Smooth muscle cell (in vitro differentiated cells): ENCODE measurements around the gene CCDC87. TPM values are rescaled to one million over a fixed set of nuclear protein-coding genes. Genes with fewer than 3 reads are reported as not detected.

ENCODE experiments used
- DNase-seq: peaks from one replicate; lab custom pipeline; 2025; ENCODE audit not compliant: unreplicated experiment; lab: John Stamatoyannopoulos, UW
- H2AFZ ChIP-seq: fragments of 200-600 bp; sonication (generic); 2 replicates; pipeline ENCODE4 v1.6.0; 2016; ENCODE audit warnings: antibody characterized with exemption, low read depth, mild to moderate bottlenecking
- H3F3A ChIP-seq: fragments of 200-600 bp; sonication (generic); 2 replicates; pipeline ENCODE4 v1.6.0; 2017; ENCODE audit warnings: antibody characterized with exemption, low read depth
- H3K27ac ChIP-seq: fragments of 200-600 bp; sonication (generic); 2 replicates; pipeline ENCODE4 v1.5.1; 2016; ENCODE audit warnings: low read depth, mild to moderate bottlenecking
- H3K27me3 ChIP-seq: fragments of 200-600 bp; sonication (generic); 2 replicates; pipeline ENCODE4 v1.6.1; 2016; ENCODE audit warnings: low read depth, mild to moderate bottlenecking
- H3K36me3 ChIP-seq: fragments of 200-600 bp; sonication (generic); 2 replicates; pipeline ENCODE4 v1.5.1; 2016; ENCODE audit warnings: low read depth
- H3K4me1 ChIP-seq: fragments of 200-600 bp; sonication (generic); 2 replicates; pipeline ENCODE4 v1.5.1; 2016; ENCODE audit warnings: low read depth
- H3K4me2 ChIP-seq: fragments of 200-600 bp; sonication (generic); 2 replicates; pipeline ENCODE4 v1.6.0; 2016; ENCODE audit warnings: mild to moderate bottlenecking
- H3K4me3 ChIP-seq: fragments of 200-600 bp; sonication (generic); 2 replicates; pipeline ENCODE4 v1.5.1; 2016; ENCODE audit warnings: mild to moderate bottlenecking
- H3K79me2 ChIP-seq: fragments of 200-600 bp; sonication (generic); 2 replicates; pipeline ENCODE4 v1.6.0; 2016; ENCODE audit warnings: low read depth, mild to moderate bottlenecking
- H3K9ac ChIP-seq: fragments of 200-600 bp; sonication (generic); 2 replicates; pipeline ENCODE4 v1.6.0; 2016; ENCODE audit warnings: low read depth
- H3K9me3 ChIP-seq: fragments of 200-600 bp; sonication (generic); replicated peaks from 2 replicates; pipeline ENCODE4 v1.5.1; 2016; ENCODE audit warnings: low read depth
- H4K20me1 ChIP-seq: fragments of 200-600 bp; sonication (generic); 2 replicates; pipeline ENCODE4 v1.6.0; 2016; ENCODE audit warnings: low read depth
- CTCF ChIP-seq: fragments of 200-600 bp; sonication (generic); IDR thresholded peaks from 2 replicates; pipeline ENCODE4 v1.5.1; 2017; ENCODE audit warnings: borderline replicate concordance, mild to moderate bottlenecking, antibody characterized with exemption; ENCODE audit not compliant: insufficient read depth, poor library complexity, severe bottlenecking
- WGBS: methylation state at CpG from one replicate; pipeline ENCODE4 v1.1.7; 2016; ENCODE audit warnings: low lambda C conversion rate; 5-methylcytosine and 5-hydroxymethylcytosine counted together
- polyA plus RNA-seq: library from polyadenylated mRNA; unstranded; fragments of >200 nt; fragmentation: Nextera tagmentation; extraction: Ambion mirVana; gene quantifications from 2 replicates; pipeline ENCODE4 v1.2.1, GENCODE V29; 2016
- total RNA-seq: library from RNA; depleted of rRNA; stranded (reverse); fragments of >200 nt; gene quantifications from 2 replicates; pipeline ENCODE4 v1.2.3, GENCODE V29; 2014

The CCDC87 gene
- total and polyA plus RNA-seq, 2 experiments from 2014 or later = 0.56 to 2.5 TPM

DNA sequence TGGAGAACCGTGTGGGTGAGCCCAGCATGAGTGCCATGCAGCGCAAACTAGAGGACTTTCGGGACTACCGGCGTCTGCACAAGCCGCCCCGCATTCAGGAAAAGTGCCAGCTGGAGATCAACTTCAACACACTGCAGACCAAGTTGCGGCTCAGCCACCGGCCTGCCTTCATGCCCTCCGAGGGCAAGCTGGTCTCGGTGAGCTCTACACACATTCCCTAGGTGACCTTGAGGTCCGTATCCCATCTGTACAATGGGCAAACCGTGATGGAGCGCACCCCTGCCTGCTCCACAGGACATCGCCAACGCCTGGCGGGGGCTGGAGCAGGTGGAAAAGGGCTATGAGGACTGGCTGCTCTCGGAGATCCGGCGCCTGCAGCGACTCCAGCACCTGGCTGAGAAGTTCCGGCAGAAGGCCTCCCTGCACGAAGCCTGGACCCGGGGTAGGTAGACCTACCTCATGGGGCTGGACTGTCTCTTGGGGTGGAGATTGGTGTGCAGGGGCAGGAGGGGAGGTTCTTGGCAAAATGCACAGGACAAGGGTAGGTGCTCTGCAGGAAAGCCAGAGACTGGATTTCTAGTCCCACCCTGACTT is 35.0 kb downstream of the CCDC87 start:
- 97% methylated on average over 24 of the region's 24 CpGs for WGBS
- Histone ChIP-seq H3K27me3 (no peaks in the 10 kb centered on the region), H3K9ac (no peak overlapping the region), H3F3A (no peaks in the 10 kb centered on the region), H2AFZ (no peak overlapping the region), H4K20me1 (no peaks in the 10 kb centered on the region), H3K27ac (no peak overlapping the region), H3K9me3 (no peaks in the 10 kb centered on the region), H3K4me1 (no peaks in the 10 kb centered on the region), H3K79me2 (no peaks in the 10 kb centered on the region), H3K36me3 (no peaks in the 10 kb centered on the region), H3K4me2 (no peak overlapping the region), H3K4me3 (no peak overlapping the region)
- DNase-seq = no peak
- no peak for TF ChIP-seq CTCF

DNA sequence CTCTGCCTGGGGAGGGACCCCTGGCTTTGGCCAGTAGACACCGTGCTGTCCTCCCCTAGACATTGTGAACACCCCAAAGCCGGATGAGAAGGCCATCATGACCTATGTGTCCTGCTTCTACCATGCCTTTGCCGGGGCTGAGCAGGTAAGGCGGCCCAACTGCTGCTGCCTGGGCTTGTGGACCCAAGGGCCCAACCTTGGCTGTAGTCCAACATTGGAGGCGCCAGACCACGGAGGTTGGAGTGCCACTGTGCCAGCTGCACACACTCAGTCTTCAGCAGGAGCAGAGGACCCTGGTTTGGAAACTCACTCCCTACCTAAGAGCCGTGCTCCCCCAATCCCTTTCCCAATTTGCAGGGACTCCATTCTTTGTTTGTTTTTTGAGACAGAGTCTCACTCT is 36.8 kb downstream of the CCDC87 start:
- no peak for DNase-seq
- 95% methylated on average over 7 of the region's 7 CpGs for WGBS
- Histone ChIP-seq H3K4me2 (no peak overlapping the region), H3K27ac (no peak overlapping the region), H3K4me3 (no peak overlapping the region), H3K36me3 (no peaks in the 10 kb centered on the region), H4K20me1 (no peaks in the 10 kb centered on the region), H2AFZ (no peak overlapping the region), H3K9ac (no peak overlapping the region), H3K79me2 (no peaks in the 10 kb centered on the region), H3K4me1 (no peaks in the 10 kb centered on the region), H3K9me3 (no peaks in the 10 kb centered on the region), H3K27me3 (no peaks in the 10 kb centered on the region), H3F3A (no peaks in the 10 kb centered on the region)
- no peak for TF ChIP-seq CTCF

DNA sequence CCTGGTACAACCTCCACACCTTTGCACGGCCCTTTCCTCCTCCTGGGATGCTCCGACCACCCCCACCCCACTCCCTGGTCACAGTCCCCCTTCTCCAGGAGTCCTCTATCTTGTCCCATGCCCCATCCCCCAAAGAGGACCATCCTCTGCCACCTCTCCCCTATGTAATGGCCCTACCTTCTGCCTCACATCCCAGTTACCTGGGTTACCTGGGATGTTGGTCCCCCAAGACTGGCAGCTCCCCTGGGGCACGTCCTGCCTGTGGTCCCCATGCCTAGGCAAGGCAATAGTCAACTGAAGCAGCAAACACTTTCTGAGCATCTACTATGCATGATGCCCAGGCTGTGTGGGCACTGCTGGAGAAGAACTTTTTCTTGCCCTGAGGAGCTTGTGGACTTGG is 37.4 kb downstream of the CCDC87 start:
- Histone ChIP-seq H3K27me3 (no peaks in the 10 kb centered on the region), H3K4me1 (no peaks in the 10 kb centered on the region), H2AFZ (no peak overlapping the region), H3K9me3 (no peaks in the 10 kb centered on the region), H3F3A (no peaks in the 10 kb centered on the region), H3K4me3 (no peak overlapping the region), H3K79me2 (no peaks in the 10 kb centered on the region), H3K27ac (no peak overlapping the region), H4K20me1 (no peaks in the 10 kb centered on the region), H3K9ac (no peak overlapping the region), H3K4me2 (no peak overlapping the region), H3K36me3 (no peaks in the 10 kb centered on the region)
- no peak for DNase-seq
- no peak for TF ChIP-seq CTCF
- 71% methylated on average over 2 of the region's 3 CpGs for WGBS

- H3K79me2 ChIP-seq = no peaks in the 10 kb centered on the region
- no peaks in the 10 kb centered on the region for H3K9me3 ChIP-seq
- H3K27ac ChIP-seq = no peak overlapping the region
- H3K4me2 ChIP-seq = no peak overlapping the region
- H3K4me3 ChIP-seq = no peak overlapping the region
- 93% methylated on average over 5 of the region's 5 CpGs for WGBS
- H3F3A ChIP-seq = no peaks in the 10 kb centered on the region
- H3K36me3 ChIP-seq = no peaks in the 10 kb centered on the region
- no peak for TF ChIP-seq CTCF
- DNase-seq = no peak
- H2AFZ ChIP-seq = no peak overlapping the region
- no peaks in the 10 kb centered on the region for H4K20me1 ChIP-seq
- no peak overlapping the region for H3K9ac ChIP-seq
- no peaks in the 10 kb centered on the region for H3K27me3 ChIP-seq
- H3K4me1 ChIP-seq = no peaks in the 10 kb centered on the region
Observed at GRCh38 chr11:66554602-66555001, 38.3 kb downstream of the CCDC87 start.
